Panc1 (cell line): Measurements from ENCODE around the gene PRKD2. TPM values are rescaled to one million over a fixed set of nuclear protein-coding genes. Genes with fewer than 3 reads are reported as not detected.

ENCODE experiments used
- ATAC-seq: fragments of 200-7000 bp; cut with Tn5 transposase; 2 replicates; pipeline ENCODE4 v1.9.1; 2020; ENCODE audit warnings: mild to moderate bottlenecking, moderate library complexity
- BruUV-seq: library from RNA; stranded (reverse); fragments of 400-500 nt; replicated peaks from 2 replicates; lab custom pipeline; 2021; lab: Mats Ljungman, UMichigan
- CTCF ChIA-PET: fragments of 300-600 bp; sonication (Branson Sonifier 250); formaldehyde crosslinking; loops from one replicate; lab custom pipeline; 2022; ENCODE audit warnings: antibody characterized with exemption; lab: Charles Lee
- POLR2A ChIA-PET: fragments of 300-600 bp; sonication (Branson Sonifier 250); formaldehyde crosslinking; loops from one replicate; lab custom pipeline; 2022; ENCODE audit warnings: antibody characterized with exemption; lab: Charles Lee
- DNase-seq: peaks from one replicate; pipeline ENCODE4 v3.0.0-alpha.2; 2010; ENCODE audit warnings: low read depth, low spot score
- H3K27ac ChIP-seq: 2 replicates; pipeline ENCODE4 v1.5.1; 2011; ENCODE audit warnings: mild to moderate bottlenecking, low read length, inconsistent platforms
- H3K27me3 ChIP-seq: fragments of 200-500 bp; sonication (Bioruptor generic); 2 replicates; pipeline ENCODE4 v1.6.0; 2014; ENCODE audit warnings: low read length, inconsistent platforms; ENCODE audit not compliant: control insufficient read depth, insufficient read depth
- H3K36me3 ChIP-seq: fragments of 200-500 bp; sonication (Bioruptor generic); 2 replicates; pipeline ENCODE4 v1.5.1; 2014; ENCODE audit warnings: inconsistent platforms, mild to moderate bottlenecking, low read length, moderate library complexity; ENCODE audit not compliant: control insufficient read depth, insufficient read depth
- H3K4me1 ChIP-seq: 2 replicates; pipeline ENCODE4 v1.5.1; 2011; ENCODE audit warnings: inconsistent platforms, mild to moderate bottlenecking, low read length, moderate library complexity; ENCODE audit not compliant: control insufficient read depth, insufficient read depth
- H3K4me3 ChIP-seq, 2 experiments: 2 replicates each; pipeline ENCODE4 v1.5.1; 2011 to 2012; ENCODE audit warnings: low read depth in 2 of 2, low read length in 2 of 2, mild to moderate bottlenecking in 2 of 2, inconsistent platforms in 1 of 2, moderate library complexity in 1 of 2
- H3K9me3 ChIP-seq: fragments of 200-500 bp; sonication (Bioruptor generic); 2 replicates; pipeline ENCODE4 v1.5.1; 2014; ENCODE audit warnings: low read depth, mild to moderate bottlenecking, inconsistent platforms, low read length, moderate library complexity; ENCODE audit not compliant: control insufficient read depth, insufficient read depth
- CTCF ChIP-seq: fragments of 450-650 bp; IDR thresholded peaks from 2 replicates; pipeline ENCODE4 v1.5.1; 2017; ENCODE audit warnings: mild to moderate bottlenecking
- POLR2AphosphoS5 ChIP-seq: IDR thresholded peaks from 2 replicates; pipeline ENCODE4 v1.6.1; 2012; ENCODE audit warnings: mild to moderate bottlenecking, low read depth, low read length, moderate library complexity
- REST ChIP-seq, 2 experiments: IDR thresholded peaks; 2 replicates each; pipeline ENCODE4 v1.6.1; 2011 to 2012; ENCODE audit warnings: low read depth in 2 of 2, control low read depth in 1 of 2, low read length in 1 of 2, mild to moderate bottlenecking in 1 of 2, moderate library complexity in 1 of 2; ENCODE audit not compliant: insufficient read depth in 1 of 2
- SIN3A ChIP-seq: IDR thresholded peaks from 2 replicates; pipeline ENCODE4 v1.6.1; 2012; ENCODE audit warnings: low read depth, mild to moderate bottlenecking, low read length, moderate library complexity, borderline replicate concordance; ENCODE audit not compliant: insufficient read depth
- TCF7L2 ChIP-seq: IDR thresholded peaks from 2 replicates; pipeline ENCODE4 v1.6.1; 2011; ENCODE audit warnings: mild to moderate bottlenecking, low read depth, low read length, inconsistent platforms
- in situ Hi-C: cut with HindIII; loops from 2 replicates; pipeline ENCODE4 v1.10.0; 2016; ENCODE audit warnings: low sequenced_read_pairs, low pct_unique_long_range_greater_than_20kb
- intact Hi-C: fragments of 100-400 bp; cut with micrococcal nuclease; formaldehyde crosslinking; loops from one replicate; pipeline ENCODE4 v1.10.0; 2022; ENCODE audit not compliant: unreplicated experiment
- total RNA-seq: library from RNA; stranded (reverse); gene quantifications from one replicate; pipeline ENCODE4 v1.2.1, GENCODE V29; 2021; ENCODE audit not compliant: unreplicated experiment

PRKD2 gene
- total RNA-seq, 1 experiment from 2014 or later: 41.2 TPM

- Histone ChIP-seq H3K9me3 (no peaks in the 10 kb centered on the region), H3K36me3 (peaks cover 3% of the 10 kb centered on the region; the same call in 1 of the 2 replicates), H3K27me3 (no peaks in the 10 kb centered on the region), H3K4me1 (peaks cover 3% of the 10 kb centered on the region; the same call in 1 of the 2 replicates), H3K27ac (peak within 1 kb of the TSS; percentile 83), H3K4me3 (peak within 1 kb of the TSS; percentile 82 to 92)
- no TSS peak for BruUV-seq
- ChIA-PET CTCF (interaction anchor here (0.7 kb wide), 1 partner anchor 12 kb away, joined by 3 read pairs; no protein-coding TSS in a partner anchor), POLR2A (interaction anchor here (0.6 kb wide), 1 partner anchor 11 kb away, joined by 3 read pairs; no protein-coding TSS in a partner anchor)
- peak; percentile 76 for ATAC-seq
- intact Hi-C loops: no loop called here
- in situ Hi-C loops: no loop called here
- TF ChIP-seq SIN3A (0 out of 2 replicates have a peak, but pooled peaks have one; percentile 14), CTCF (no peak)
- DNase-seq: no peak
Observed at GRCh38 chr19:46745521-46746280, 28.8 kb upstream of the PRKD2 start, which contains the start of gene FKRP. TSS of gene FKRP (plus strand) at chr19:46746057. CDS start at chr19:46755451, 9,394 bp downstream.

DNA sequence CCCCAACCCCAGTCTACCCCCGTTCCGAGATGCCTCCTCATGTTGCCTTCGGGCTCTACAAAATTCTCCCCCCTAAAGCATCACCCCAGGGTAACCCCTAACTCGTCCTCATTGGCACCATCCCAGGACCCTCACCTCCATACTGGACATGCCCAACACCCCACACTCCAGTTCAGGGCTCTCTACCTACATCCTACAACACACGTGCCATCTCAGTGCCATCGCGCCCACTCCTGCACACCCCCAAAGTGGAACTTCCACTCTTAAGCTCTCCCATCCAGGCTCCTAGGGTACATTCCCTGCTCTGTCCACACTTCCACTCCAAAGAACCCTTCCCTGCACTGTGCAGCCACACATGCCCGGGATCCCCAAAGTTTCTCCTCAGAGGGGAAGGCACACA is 28.1 kb upstream of the PRKD2 start:
- DNase-seq (no peak), ATAC-seq (0 out of 2 replicates have a peak, but pooled peaks have one; percentile 14)
- Histone ChIP-seq H3K4me3 (peak overlapping the region; percentile 82 to 92), H3K27me3 (no peaks in the 10 kb centered on the region), H3K27ac (peak overlapping the region; percentile 83), H3K36me3 (peaks cover 3% of the 10 kb centered on the region; the same call in 1 of the 2 replicates), H3K4me1 (peaks cover 3% of the 10 kb centered on the region; the same call in 1 of the 2 replicates), H3K9me3 (no peaks in the 10 kb centered on the region)
- intact Hi-C loops (no loop called here), in situ Hi-C loops (no loop called here)
- no peak for TF ChIP-seq TCF7L2
- TF ChIP-seq POLR2AphosphoS5: no peak
- 0 out of 2 replicates have a peak, but pooled peaks have one; percentile 23 for TF ChIP-seq SIN3A
- no peak for TF ChIP-seq CTCF
- no peak for TF ChIP-seq REST (IDR thresholded peaks at IDR 0.05; ENCODE audit: insufficient read depth in 1 of 2, low read depth in 2 of 2, low read length in 1 of 2)
- POLR2A ChIA-PET: interaction anchor here (0.6 kb wide), 1 partner anchor 10 kb away, joined by 3 read pairs; no protein-coding TSS in a partner anchor
- CTCF ChIA-PET: interaction anchor here (0.7 kb wide), 1 partner anchor 13 kb away, joined by 3 read pairs; no protein-coding TSS in a partner anchor
- BruUV-seq: no TSS peak
